GM21360 (cell line): ENCODE data around the gene EPS8L3.
"Not testable (repeated sequence)": the region's sequence is repeated elsewhere in the genome, so short reads cannot be mapped to it uniquely, and the experiment has no call there.

ENCODE experiments used
- ATAC-seq: cut with Tn5 transposase; IDR thresholded peaks from one replicate; pipeline ENCODE4 v1.9.1; 2021; ENCODE audit warnings: mild to moderate bottlenecking, moderate library complexity; ENCODE audit not compliant: unreplicated experiment

EPS8L3 gene

DNA sequence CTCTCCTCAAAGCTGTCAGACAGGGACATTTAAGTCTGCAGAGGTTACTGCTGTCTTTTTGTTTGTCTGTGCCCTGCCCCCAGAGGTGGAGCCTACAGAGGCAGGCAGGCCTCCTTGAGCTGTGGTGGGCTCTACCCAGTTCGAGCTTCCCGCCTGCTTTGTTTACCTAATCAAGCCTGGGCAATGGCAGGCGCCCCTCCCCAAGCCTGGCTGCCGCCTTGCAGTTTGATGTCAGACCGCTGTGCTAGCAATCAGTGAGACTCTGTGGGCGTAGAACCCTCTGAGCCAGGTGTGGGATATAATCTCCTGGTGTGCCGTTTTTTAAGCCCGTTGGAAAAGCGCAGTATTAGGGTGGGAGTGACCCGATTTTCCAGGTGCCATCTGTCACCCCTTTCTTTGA lies 15.4 kb downstream of the EPS8L3 start:
- not testable (repeated sequence) for ATAC-seq

DNA sequence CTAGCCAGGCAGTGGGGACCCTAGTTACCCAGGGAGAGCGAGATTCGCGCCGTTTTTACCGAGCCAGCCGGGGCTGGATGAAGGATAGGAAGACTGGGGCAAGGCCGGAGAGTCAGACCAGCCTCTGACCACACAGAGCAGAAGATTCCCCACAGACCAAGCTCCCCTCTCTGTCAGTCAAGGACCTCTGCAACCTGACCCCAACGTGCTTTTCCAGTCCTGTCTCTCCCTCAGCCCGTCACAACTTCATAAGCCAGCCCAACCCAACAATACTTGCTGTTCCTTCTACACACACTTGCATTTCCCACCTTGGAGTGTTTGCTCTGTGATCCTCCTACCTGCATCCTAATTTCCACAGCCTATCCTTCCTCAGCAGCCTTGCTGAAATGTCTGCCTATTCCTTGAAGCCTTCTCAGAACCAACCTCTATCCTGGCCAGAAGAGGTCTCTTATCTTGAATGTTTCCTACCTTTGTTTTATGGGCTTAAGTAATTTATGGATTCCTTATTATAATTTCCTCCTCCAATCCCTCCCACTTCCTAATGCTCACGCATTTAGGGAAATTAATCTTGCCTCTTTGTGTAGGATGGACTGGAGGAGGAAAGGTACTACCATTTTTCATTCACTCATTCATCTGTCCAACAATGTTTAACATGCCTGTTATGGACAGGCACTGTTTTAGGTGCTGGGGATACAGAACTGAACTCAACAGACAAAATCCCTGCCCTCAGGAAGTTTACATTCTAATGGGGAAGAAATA lies 22.9 kb downstream of the EPS8L3 start, which contains the start of gene GSTM3:
TSS of gene GSTM3 (minus strand) at position 424 of the 759 bp plus-strand sequence. CDS start 751 bp downstream, outside the sequence.
- no peak for ATAC-seq

DNA sequence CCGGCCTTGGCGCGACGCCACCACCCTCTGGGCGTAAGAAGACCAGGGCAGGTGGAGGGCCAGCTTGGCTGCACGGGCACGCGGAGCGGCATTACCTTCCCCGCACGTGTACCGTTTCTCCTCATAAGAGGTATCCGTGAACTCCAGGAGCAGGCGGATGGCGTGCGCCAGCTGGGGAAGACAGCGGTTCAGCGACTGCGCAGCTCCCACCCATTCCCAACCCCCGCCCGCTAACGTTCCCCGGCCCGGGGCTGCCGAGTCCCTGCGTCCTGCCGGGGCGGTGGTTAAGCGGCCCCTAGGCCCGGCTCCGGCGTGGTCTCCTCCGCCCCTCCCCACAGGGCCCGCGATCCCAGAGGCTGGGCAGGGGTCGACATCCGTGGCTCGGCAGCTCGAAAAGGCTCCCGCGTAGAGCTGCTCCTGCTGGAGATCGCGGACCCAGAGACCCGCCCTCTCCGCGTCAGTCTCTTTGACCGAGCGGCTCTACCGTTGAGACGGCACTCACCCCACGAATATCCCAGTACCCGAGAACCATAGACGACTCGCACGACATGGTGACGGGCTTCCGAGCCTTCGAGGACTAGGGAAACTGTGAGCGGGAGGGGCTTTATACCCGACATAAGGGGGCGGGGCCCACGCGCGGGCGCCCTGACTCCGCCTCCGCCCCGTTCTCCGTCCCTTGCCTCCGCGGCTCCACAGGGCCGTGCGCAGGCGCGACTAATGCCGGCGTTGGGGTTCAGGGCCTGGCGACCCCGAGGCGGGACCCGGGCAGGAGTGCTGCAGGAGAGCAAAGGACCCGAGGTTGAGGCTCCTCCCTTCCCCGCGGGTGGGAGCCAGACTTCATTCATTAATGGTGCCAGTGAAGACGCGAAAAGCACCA lies 23.7 kb downstream of the EPS8L3 start:
- no peak for ATAC-seq

DNA sequence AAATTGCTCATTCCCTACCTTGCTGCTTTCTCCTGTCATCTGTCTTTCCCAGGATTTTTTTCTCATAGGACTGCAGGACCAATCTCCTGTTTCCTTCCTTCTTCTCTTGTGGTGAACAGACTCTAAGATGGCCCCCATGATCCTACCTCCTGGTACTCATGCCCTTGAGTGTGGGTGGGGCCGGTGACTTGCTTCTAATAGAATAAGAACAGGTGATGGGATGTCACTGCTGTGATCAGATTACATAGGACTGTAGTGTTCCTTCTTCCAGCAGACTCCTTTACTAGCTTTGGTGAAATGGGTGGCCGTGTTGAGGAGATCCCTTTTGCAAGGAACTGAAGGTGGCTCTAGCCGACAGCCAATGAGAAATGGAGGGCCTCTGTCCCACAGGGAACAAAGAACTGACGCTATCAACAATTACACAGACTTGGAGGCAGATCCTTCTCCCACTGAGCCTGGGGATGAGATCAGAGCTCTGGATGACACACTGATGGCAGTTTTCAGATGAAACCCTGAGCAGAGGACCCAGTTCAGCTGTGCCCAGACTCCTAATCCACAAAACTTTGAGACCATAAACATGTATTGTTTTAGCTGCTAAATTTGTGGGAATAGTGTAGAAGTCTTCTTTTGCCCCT lies 30.4 kb downstream of the EPS8L3 start:
- ATAC-seq = no peak

DNA sequence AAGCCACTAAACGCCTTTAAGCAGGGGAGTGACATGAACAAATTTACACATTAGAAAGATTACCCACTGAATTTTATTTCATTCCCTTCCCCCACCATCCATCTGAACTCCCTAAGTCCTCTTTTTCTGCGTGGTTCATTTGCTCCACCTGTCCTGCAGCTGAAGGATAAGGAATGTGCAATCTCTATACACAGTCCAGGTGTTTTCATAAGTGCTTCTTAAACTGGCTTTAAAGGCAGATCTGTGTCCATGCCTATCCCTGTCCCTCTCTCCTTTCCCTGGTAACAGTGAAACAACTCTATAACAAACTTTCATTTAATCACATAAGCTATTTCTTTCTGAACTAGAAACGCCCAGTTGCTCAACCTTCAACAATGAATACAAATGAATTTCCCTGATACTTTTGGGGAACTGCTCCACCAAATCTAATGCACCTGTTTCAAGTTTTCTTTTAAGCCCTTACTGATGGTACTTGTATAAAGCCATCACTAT lies 31.3 kb downstream of the EPS8L3 start:
- no peak for ATAC-seq

- ATAC-seq = no peak
These were observed 33.1 kb downstream of the EPS8L3 start for GRCh38 chr1:109730666-109731065.

- ATAC-seq = no peak
These were observed 34.9 kb downstream of the EPS8L3 start for GRCh38 chr1:109728870-109729269.

GRCh38 chr1:109726728-109727373 lies 36.9 kb downstream of the EPS8L3 start:
- ATAC-seq = no peak

GRCh38 chr1:109726007-109726406 lies 37.7 kb downstream of the EPS8L3 start:
- no peak for ATAC-seq

DNA sequence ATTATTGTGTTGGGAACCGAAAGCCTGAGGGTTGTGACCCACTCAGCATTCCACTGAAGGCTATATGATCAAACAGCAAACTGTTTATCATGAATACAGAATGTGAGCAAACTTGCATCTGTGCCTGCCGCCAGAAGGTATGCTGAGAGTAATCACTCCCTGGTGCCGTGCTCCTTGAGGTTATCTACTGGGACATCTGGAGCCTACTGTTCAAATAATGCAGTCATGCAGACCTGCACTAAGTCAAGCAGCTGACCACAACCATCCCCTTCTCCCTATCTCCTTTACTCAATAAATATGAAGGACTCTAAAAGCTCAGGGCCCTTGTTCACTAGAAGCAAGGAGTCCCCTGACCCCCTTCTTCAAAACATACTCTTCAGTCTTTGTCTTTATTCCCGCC lies 38.2 kb downstream of the EPS8L3 start:
- no peak for ATAC-seq

- no peak for ATAC-seq
These were observed 38.8 kb downstream of the EPS8L3 start for GRCh38 chr1:109724933-109725332.

GRCh38 chr1:109722908-109723691 lies 40.6 kb downstream of the EPS8L3 start:
- no peak for ATAC-seq

DNA sequence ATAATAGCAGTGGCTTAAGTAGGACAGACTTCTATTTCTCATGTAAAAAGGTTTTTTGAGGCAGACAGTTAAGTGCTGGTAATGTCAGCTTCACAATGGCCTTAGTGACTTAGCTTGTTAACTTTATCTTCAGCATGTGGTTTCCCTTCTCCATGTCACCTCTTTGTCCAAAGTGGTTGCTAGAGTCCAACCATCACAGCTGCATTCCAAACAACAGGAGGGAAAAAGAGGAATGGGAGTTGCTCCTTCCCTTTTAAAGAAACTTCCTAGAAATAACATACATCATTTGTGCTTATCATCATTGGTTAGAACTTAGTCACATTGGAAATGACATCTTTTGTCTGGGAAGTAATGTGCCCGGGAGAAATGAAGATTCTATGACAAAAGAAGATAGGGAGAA lies 41.8 kb downstream of the EPS8L3 start:
- ATAC-seq = no peak

GRCh38 chr1:109721042-109721441 lies 42.7 kb downstream of the EPS8L3 start:
- no peak for ATAC-seq

GRCh38 chr1:109719337-109719837 lies 44.3 kb downstream of the EPS8L3 start:
- ATAC-seq = no peak

GRCh38 chr1:109718495-109718894 lies 45.2 kb downstream of the EPS8L3 start:
- no peak for ATAC-seq

- no peak for ATAC-seq
These were observed 46.0 kb downstream of the EPS8L3 start for GRCh38 chr1:109717729-109718128.

- ATAC-seq = no peak
These were observed 47.1 kb downstream of the EPS8L3 start for GRCh38 chr1:109716570-109717090.

GRCh38 chr1:109716121-109716520 lies 47.6 kb downstream of the EPS8L3 start:
- no peak for ATAC-seq
